ENCODE measurements around the gene DNAH17. TPM values are rescaled to one million over a fixed set of nuclear protein-coding genes. Genes with fewer than 3 reads are reported as not detected.

The DNAH17 gene
- polyA plus RNA-seq, 1 of the 3 experiments (the other 2 are of a cell fraction), result not detected

DNA sequence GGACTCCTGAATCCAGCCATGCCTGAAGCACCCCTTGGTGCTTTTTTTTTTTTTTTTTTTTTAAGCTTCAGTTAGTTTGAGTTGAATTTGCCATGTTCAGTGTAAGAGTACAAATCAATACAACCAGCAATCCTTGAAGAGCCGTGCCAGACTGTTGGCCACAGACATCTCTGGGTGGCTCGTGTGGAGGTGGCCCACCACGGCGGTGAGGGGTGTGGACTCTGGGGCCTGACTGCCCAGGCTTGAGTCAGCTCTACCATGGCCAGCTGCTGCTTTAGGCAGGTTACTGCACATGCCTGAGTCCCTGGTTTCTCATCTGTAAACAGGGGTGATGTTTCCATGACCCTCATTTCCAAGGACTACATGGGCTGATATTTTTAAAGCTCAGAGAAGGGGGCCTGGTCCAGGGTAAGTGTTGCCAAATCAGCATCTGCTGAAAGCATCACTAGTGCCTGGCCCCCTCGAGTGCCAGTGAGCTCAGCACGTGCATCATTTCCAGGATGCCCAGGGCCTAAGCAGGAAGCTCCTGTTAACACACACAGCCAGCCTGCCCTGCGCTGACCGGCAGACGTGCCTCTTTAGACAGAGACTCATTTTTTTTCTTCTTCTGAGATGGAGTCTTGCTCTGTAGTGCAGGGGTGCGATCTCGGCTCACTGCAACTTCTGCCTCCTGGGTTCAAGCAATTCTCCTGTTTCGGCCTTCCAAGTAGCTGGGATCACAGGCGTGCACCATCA, 90.1 kb downstream of the DNAH17 start:
- Histone ChIP-seq H4K20me1 (ENCODE audit: insufficient read depth) (no peaks in the 10 kb centered on the region), H3K36me3 (replicated peaks in 1 of 2; ENCODE audit: control insufficient read depth in 1 of 2, insufficient read depth in 2 of 2, low read length in 1 of 2) (no peaks in the 10 kb centered on the region), H3K27me3 (ENCODE audit: insufficient read depth) (no peaks in the 10 kb centered on the region), H3K9me2 (no peaks in the 10 kb centered on the region), H3K4me2 (no peak overlapping the region), H3F3A (replicated peaks; ENCODE audit: insufficient read depth) (no peaks in the 10 kb centered on the region), H2AFZ (ENCODE audit: low read depth) (no peak overlapping the region), H3K9me3 (no peaks in the 10 kb centered on the region), H3K9ac (no peak overlapping the region), H3K27ac (ENCODE audit: low read depth in 2 of 2, low read length in 1 of 2) (no peak overlapping the region), H3K4me3 (ENCODE audit: low read depth in 2 of 2, low read length in 1 of 2) (no peak overlapping the region), H3K79me2 (ENCODE audit: insufficient read depth) (no peaks in the 10 kb centered on the region), H3K4me1 (ENCODE audit: control insufficient read depth in 1 of 2, insufficient read depth in 2 of 2, low read depth in 1 of 2, low read length in 1 of 2) (no peaks in the 10 kb centered on the region; a peak in 1 of 4 replicates)
- no peak for DNase-seq
- no peak for TF ChIP-seq RXRA (IDR thresholded peaks at IDR 0.05; ENCODE audit: borderline replicate concordance, low read depth)
- no peak for TF ChIP-seq RAD21 (IDR thresholded peaks at IDR 0.05; ENCODE audit: low read length)
- TF ChIP-seq EP300 (IDR thresholded peaks at IDR 0.05; ENCODE audit: borderline replicate concordance in 1 of 2, low read depth in 1 of 2, low read length in 1 of 2), result no peak
- no peak for TF ChIP-seq RFX5 (IDR thresholded peaks at IDR 0.05; ENCODE audit: low read length)
- TF ChIP-seq RCOR1 (IDR thresholded peaks at IDR 0.05; ENCODE audit: low read length), result no peak
- no peak for TF ChIP-seq YY1 (IDR thresholded peaks at IDR 0.05; ENCODE audit: low read depth)
- TF ChIP-seq NRF1 (IDR thresholded peaks at IDR 0.05; ENCODE audit: low read depth, low read length), result no peak
- no peak for TF ChIP-seq TCF12 (IDR thresholded peaks at IDR 0.05)
- TF ChIP-seq, protein P1, sequence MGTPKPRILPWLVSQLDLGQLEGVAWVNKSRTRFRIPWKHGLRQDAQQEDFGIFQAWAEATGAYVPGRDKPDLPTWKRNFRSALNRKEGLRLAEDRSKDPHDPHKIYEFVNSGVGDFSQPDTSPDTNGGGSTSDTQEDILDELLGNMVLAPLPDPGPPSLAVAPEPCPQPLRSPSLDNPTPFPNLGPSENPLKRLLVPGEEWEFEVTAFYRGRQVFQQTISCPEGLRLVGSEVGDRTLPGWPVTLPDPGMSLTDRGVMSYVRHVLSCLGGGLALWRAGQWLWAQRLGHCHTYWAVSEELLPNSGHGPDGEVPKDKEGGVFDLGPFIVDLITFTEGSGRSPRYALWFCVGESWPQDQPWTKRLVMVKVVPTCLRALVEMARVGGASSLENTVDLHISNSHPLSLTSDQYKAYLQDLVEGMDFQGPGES (IDR thresholded peaks at IDR 0.05; ENCODE audit: low read depth, low read length), result no peak
- no peak for TF ChIP-seq JUND (IDR thresholded peaks at IDR 0.05)
- TF ChIP-seq, protein P2, sequence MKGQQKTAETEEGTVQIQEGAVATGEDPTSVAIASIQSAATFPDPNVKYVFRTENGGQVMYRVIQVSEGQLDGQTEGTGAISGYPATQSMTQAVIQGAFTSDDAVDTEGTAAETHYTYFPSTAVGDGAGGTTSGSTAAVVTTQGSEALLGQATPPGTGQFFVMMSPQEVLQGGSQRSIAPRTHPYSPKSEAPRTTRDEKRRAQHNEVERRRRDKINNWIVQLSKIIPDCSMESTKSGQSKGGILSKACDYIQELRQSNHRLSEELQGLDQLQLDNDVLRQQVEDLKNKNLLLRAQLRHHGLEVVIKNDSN (IDR thresholded peaks at IDR 0.05; ENCODE audit: borderline replicate concordance, low read depth), result no peak
- ChIA-PET CTCF (interaction anchor here (0.7 to 5.8 kb wide), 6 partner anchors 8 to 235 kb away, joined by 3 to 36 read pairs (median 3); no protein-coding TSS in a partner anchor), POLR2A (no interaction called here)
- 79% methylated on average over 13 of the region's 13 CpGs for WGBS (ENCODE audit: low lambda C conversion rate)

DNA sequence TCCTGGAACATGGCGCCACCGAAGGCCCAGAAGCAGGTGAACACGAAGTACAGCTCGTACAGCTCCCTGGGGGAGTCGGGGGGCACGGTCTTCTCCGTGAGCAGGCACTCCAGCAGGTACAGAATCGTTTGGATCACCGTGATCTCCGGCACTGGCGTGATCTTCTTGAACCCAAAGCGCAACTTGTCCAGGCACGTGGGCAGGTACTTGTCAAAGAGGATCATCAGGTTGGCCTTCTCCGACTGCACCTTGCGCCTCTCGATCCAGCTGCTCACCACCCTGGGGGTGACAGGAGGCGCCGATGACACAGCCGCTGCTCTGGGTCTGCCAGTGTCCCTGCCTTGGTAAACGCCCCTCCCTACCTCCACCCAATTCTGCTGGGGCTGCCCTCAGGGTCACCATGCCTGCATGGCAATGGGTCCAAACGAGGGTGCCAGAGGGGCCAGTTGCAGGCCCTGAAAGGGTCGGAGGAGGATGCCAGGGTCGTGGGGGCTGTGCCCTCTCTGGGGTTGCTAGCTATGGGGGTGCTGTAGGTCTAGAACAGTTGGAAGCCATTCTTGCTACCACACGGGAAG, 90.9 kb downstream of the DNAH17 start:
- H3K36me3 ChIP-seq (replicated peaks in 1 of 2; ENCODE audit: control insufficient read depth in 1 of 2, insufficient read depth in 2 of 2, low read length in 1 of 2), result no peaks in the 10 kb centered on the region
- no peaks in the 10 kb centered on the region for H3K27me3 ChIP-seq (ENCODE audit: insufficient read depth)
- WGBS (ENCODE audit: low lambda C conversion rate), result 83% methylated on average over 22 of the region's 24 CpGs
- TF ChIP-seq NFIC (IDR thresholded peaks at IDR 0.05; ENCODE audit: borderline replicate concordance) (no peak), ELF1 (IDR thresholded peaks at IDR 0.05) (no peak), EP300 (IDR thresholded peaks at IDR 0.05; ENCODE audit: borderline replicate concordance in 1 of 2, low read depth in 1 of 2, low read length in 1 of 2) (no peak), JUND (IDR thresholded peaks at IDR 0.05) (no peak), RAD21 (IDR thresholded peaks at IDR 0.05; ENCODE audit: low read length) (no peak), RFX5 (IDR thresholded peaks at IDR 0.05; ENCODE audit: low read length) (no peak), EZH2phosphoT487 (IDR thresholded peaks at IDR 0.05; ENCODE audit: borderline replicate concordance, low read depth) (no peak), RCOR1 (IDR thresholded peaks at IDR 0.05; ENCODE audit: low read length) (no peak), GABPA (IDR thresholded peaks at IDR 0.05; ENCODE audit: low read depth) (no peak), FOXM1 (IDR thresholded peaks at IDR 0.05; ENCODE audit: low read depth) (no peak), SIN3A (IDR thresholded peaks at IDR 0.05; ENCODE audit: borderline replicate concordance, low read depth, low read length) (no peak)
- TF ChIP-seq, protein P1 (IDR thresholded peaks at IDR 0.05; ENCODE audit: low read depth, low read length), result no peak
- TF ChIP-seq, protein P3, sequence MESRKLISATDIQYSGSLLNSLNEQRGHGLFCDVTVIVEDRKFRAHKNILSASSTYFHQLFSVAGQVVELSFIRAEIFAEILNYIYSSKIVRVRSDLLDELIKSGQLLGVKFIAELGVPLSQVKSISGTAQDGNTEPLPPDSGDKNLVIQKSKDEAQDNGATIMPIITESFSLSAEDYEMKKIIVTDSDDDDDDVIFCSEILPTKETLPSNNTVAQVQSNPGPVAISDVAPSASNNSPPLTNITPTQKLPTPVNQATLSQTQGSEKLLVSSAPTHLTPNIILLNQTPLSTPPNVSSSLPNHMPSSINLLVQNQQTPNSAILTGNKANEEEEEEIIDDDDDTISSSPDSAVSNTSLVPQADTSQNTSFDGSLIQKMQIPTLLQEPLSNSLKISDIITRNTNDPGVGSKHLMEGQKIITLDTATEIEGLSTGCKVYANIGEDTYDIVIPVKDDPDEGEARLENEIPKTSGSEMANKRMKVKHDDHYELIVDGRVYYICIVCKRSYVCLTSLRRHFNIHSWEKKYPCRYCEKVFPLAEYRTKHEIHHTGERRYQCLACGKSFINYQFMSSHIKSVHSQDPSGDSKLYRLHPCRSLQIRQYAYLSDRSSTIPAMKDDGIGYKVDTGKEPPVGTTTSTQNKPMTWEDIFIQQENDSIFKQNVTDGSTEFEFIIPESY (IDR thresholded peaks at IDR 0.05; ENCODE audit: borderline replicate concordance, low read depth), result no peak
- TF ChIP-seq, protein P4, sequence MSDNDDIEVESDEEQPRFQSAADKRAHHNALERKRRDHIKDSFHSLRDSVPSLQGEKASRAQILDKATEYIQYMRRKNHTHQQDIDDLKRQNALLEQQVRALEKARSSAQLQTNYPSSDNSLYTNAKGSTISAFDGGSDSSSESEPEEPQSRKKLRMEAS (IDR thresholded peaks at IDR 0.05; ENCODE audit: low read depth), result no peak
- TF ChIP-seq, protein P5, sequence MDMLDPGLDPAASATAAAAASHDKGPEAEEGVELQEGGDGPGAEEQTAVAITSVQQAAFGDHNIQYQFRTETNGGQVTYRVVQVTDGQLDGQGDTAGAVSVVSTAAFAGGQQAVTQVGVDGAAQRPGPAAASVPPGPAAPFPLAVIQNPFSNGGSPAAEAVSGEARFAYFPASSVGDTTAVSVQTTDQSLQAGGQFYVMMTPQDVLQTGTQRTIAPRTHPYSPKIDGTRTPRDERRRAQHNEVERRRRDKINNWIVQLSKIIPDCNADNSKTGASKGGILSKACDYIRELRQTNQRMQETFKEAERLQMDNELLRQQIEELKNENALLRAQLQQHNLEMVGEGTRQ (IDR thresholded peaks at IDR 0.05; ENCODE audit: borderline replicate concordance, low read depth, low read length), result no peak
- H4K20me1 ChIP-seq (ENCODE audit: insufficient read depth), result no peaks in the 10 kb centered on the region
- no peaks in the 10 kb centered on the region for H3K9me3 ChIP-seq
- H3K27ac ChIP-seq (ENCODE audit: low read depth in 2 of 2, low read length in 1 of 2), result no peak overlapping the region
- H3K4me1 ChIP-seq (ENCODE audit: control insufficient read depth in 1 of 2, insufficient read depth in 2 of 2, low read depth in 1 of 2, low read length in 1 of 2), result no peaks in the 10 kb centered on the region; a peak in 1 of 4 replicates
- H3F3A ChIP-seq (replicated peaks; ENCODE audit: insufficient read depth), result no peaks in the 10 kb centered on the region
- POLR2A ChIA-PET, result no interaction called here
- H3K79me2 ChIP-seq (ENCODE audit: insufficient read depth), result no peaks in the 10 kb centered on the region
- DNase-seq, result no peak
- no peaks in the 10 kb centered on the region for H3K9me2 ChIP-seq
- H3K4me2 ChIP-seq, result no peak overlapping the region
- no peak overlapping the region for H3K9ac ChIP-seq
- no peak overlapping the region for H2AFZ ChIP-seq (ENCODE audit: low read depth)
- CTCF ChIA-PET, result interaction anchor here (0.9 to 5.8 kb wide), 5 partner anchors 11 to 231 kb away, joined by 3 to 36 read pairs (median 4); no protein-coding TSS in a partner anchor
- H3K4me3 ChIP-seq (ENCODE audit: low read depth in 2 of 2, low read length in 1 of 2), result no peak overlapping the region

All from SK-N-SH (cell line).